Parathyroid adenoma (tissue), 2 donors: ENCODE results near the gene HIGD1B.

Experiments
- H2AFZ ChIP-seq: fragments of 300-600 bp; sonication (generic); one replicate; pipeline ENCODE4 v1.7.0; 2017; ENCODE audit warnings: antibody characterized with exemption, mild to moderate bottlenecking
- H3K27ac ChIP-seq: fragments of 300-600 bp; sonication (generic); one replicate; pipeline ENCODE4 v1.7.0; 2017
- H3K27me3 ChIP-seq: fragments of 300-600 bp; sonication (generic); one replicate; pipeline ENCODE4 v1.7.0; 2017; ENCODE audit warnings: low read length; ENCODE audit not compliant: control insufficient read depth, insufficient read depth
- H3K36me3 ChIP-seq: fragments of 300-600 bp; sonication (generic); one replicate; pipeline ENCODE4 v1.7.0; 2017; ENCODE audit warnings: low read length; ENCODE audit not compliant: control insufficient read depth, insufficient read depth
- H3K4me1 ChIP-seq: fragments of 300-600 bp; sonication (generic); one replicate; pipeline ENCODE4 v1.7.0; 2017; ENCODE audit warnings: control low read depth
- H3K4me2 ChIP-seq: fragments of 300-600 bp; sonication (generic); one replicate; pipeline ENCODE4 v1.7.0; 2017; ENCODE audit warnings: low read length
- H3K4me3 ChIP-seq: fragments of 300-600 bp; sonication (generic); one replicate; pipeline ENCODE4 v1.7.0; 2017; ENCODE audit warnings: low read depth, low read length
- H3K79me2 ChIP-seq: fragments of 300-600 bp; sonication (generic); one replicate; pipeline ENCODE4 v1.7.0; 2017; ENCODE audit warnings: control low read depth
- H3K9ac ChIP-seq: fragments of 300-600 bp; sonication (generic); one replicate; pipeline ENCODE4 v1.7.0; 2017; ENCODE audit warnings: mild to moderate bottlenecking
- H3K9me3 ChIP-seq: fragments of 300-600 bp; sonication (generic); one replicate; pipeline ENCODE4 v1.7.0; 2017; ENCODE audit warnings: low read length; ENCODE audit not compliant: control insufficient read depth
- CTCF ChIP-seq: fragments of 300-600 bp; sonication (generic); IDR thresholded peaks from one replicate; pipeline ENCODE4 v1.7.0; 2017; ENCODE audit warnings: antibody characterized with exemption, mild to moderate bottlenecking
- donor health status: primary hyperparathyroidism.

The HIGD1B gene

DNA sequence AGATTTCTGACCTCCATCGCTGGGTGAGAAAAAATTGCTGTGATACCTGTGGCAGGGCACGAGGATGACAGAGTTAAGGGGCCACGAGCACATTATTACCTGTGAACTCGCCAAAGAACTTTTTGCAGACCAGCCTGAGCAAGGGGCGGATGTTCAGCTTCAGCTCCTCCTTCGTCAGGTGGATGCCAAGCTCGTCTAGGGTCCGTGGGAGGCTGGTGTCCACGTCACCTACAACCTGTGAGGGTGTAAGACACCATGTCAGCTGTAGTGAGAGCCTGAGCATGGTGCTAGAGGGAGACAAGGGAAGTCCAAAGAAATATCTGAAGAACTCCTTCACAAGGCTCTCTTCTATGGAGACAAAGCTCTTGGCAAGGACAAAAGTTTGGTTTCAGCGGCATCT is 17.1 kb downstream of the HIGD1B start:
- Histone ChIP-seq H3K36me3 (no peaks in the 10 kb centered on the region), H3K4me1 (no peaks in the 10 kb centered on the region), H3K27ac (no peak overlapping the region)

DNA sequence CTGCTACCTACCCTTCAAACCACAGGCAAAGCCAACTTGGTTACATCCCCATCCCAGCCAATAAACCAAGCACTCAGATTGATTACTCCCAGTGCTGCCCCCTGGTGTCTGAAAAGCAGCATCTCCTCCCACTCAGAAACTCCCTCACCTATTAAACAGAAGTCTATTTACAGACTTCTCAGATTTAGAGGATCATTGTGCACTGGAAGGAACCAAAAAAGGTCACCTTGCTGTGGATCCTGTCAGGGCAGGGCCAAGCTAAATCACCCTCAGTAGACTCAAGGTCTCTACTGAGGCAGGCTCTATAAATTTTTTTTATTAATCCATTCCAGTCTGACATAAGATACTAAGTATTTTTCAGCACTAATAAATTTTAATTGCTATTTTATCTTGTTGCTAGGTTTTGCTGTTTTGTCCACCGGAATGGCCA is 17.6 kb downstream of the HIGD1B start:
- no peak overlapping the region for H3K9ac ChIP-seq
- peak; percentile 86 for TF ChIP-seq CTCF
- no peaks in the 10 kb centered on the region for H3K9me3 ChIP-seq
- no peaks in the 10 kb centered on the region for H3K27me3 ChIP-seq
- no peak overlapping the region for H3K4me3 ChIP-seq
- no peak overlapping the region for H2AFZ ChIP-seq
- H3K36me3 ChIP-seq, result no peaks in the 10 kb centered on the region
- no peaks in the 10 kb centered on the region for H3K4me1 ChIP-seq
- no peak overlapping the region for H3K27ac ChIP-seq
- H3K4me2 ChIP-seq, result no peak overlapping the region
- H3K79me2 ChIP-seq, result no peaks in the 10 kb centered on the region

More for the DNA sequence above, 17.1 kb downstream of the HIGD1B start:
- Histone ChIP-seq H3K9ac (no peak overlapping the region), H3K79me2 (no peaks in the 10 kb centered on the region), H3K4me3 (no peak overlapping the region), H3K4me2 (no peak overlapping the region), H2AFZ (no peak overlapping the region), H3K27me3 (no peaks in the 10 kb centered on the region), H3K9me3 (no peaks in the 10 kb centered on the region)
- TF ChIP-seq CTCF, result no peak

- no peaks in the 10 kb centered on the region for H3K27me3 ChIP-seq
- no peak overlapping the region for H3K27ac ChIP-seq
- H2AFZ ChIP-seq, result no peak overlapping the region
- H3K9ac ChIP-seq, result no peak overlapping the region
- H3K4me3 ChIP-seq, result no peak overlapping the region
- no peak overlapping the region for H3K4me2 ChIP-seq
- no peak for TF ChIP-seq CTCF
- H3K9me3 ChIP-seq, result no peaks in the 10 kb centered on the region
- H3K36me3 ChIP-seq, result no peaks in the 10 kb centered on the region
- H3K4me1 ChIP-seq, result no peaks in the 10 kb centered on the region
- H3K79me2 ChIP-seq, result no peaks in the 10 kb centered on the region
Observed at GRCh38 chr17:44865931-44866330, 18.2 kb downstream of the HIGD1B start.

GRCh38 chr17:44867841-44868240 is 20.2 kb downstream of the HIGD1B start:
- H3K27ac ChIP-seq, result no peak overlapping the region
- H3K4me2 ChIP-seq, result no peak overlapping the region
- H3K9ac ChIP-seq, result no peak overlapping the region
- no peak overlapping the region for H3K4me3 ChIP-seq
- H2AFZ ChIP-seq, result no peak overlapping the region
- no peaks in the 10 kb centered on the region for H3K9me3 ChIP-seq
- no peaks in the 10 kb centered on the region for H3K4me1 ChIP-seq
- no peak for TF ChIP-seq CTCF
- H3K27me3 ChIP-seq, result no peaks in the 10 kb centered on the region
- no peaks in the 10 kb centered on the region for H3K36me3 ChIP-seq
- no peaks in the 10 kb centered on the region for H3K79me2 ChIP-seq

- Histone ChIP-seq H3K9ac (no peak overlapping the region), H3K9me3 (no peaks in the 10 kb centered on the region), H3K79me2 (no peaks in the 10 kb centered on the region), H2AFZ (no peak overlapping the region), H3K4me1 (no peaks in the 10 kb centered on the region), H3K27me3 (no peaks in the 10 kb centered on the region), H3K4me2 (no peak overlapping the region), H3K36me3 (no peaks in the 10 kb centered on the region), H3K27ac (no peak overlapping the region), H3K4me3 (no peak overlapping the region)
- TF ChIP-seq CTCF, result no peak
Observed at GRCh38 chr17:44871556-44871955, 23.9 kb downstream of the HIGD1B start.
